ENCODE measurements around the gene NF1. TPM values are rescaled to one million over a fixed set of nuclear protein-coding genes. Genes with fewer than 3 reads are reported as not detected.

NF1 gene
- total RNA-seq, 1 donor, result 79.7 TPM

- no peak for TF ChIP-seq CTCF (IDR thresholded peaks at IDR 0.05; ENCODE audit: insufficient read depth, low read length)
- peak overlapping the region; percentile 42 for H3K4me3 ChIP-seq (ENCODE audit: low read depth, low read length)
Observed at GRCh38 chr17:31392002-31392855, 297.5 kb downstream of the NF1 start.

GRCh38 chr17:31392856-31393748, 298.3 kb downstream of the NF1 start:
- no peak overlapping the region for H3K4me3 ChIP-seq (ENCODE audit: low read depth, low read length)
- TF ChIP-seq CTCF (IDR thresholded peaks at IDR 0.05; ENCODE audit: insufficient read depth, low read length), result no peak
- DNase-seq (ENCODE audit: low read depth), result no peak

More at GRCh38 chr17:31392002-31392855, 297.5 kb downstream of the NF1 start:
- DNase-seq (ENCODE audit: low read depth), result no peak

GRCh38 chr17:31393749-31394146, 299.0 kb downstream of the NF1 start:
- no peak for DNase-seq (ENCODE audit: low read depth)
- TF ChIP-seq CTCF (IDR thresholded peaks at IDR 0.05; ENCODE audit: insufficient read depth, low read length), result no peak
- no peak overlapping the region for H3K4me3 ChIP-seq (ENCODE audit: low read depth, low read length)

GRCh38 chr17:31394544-31394943, 299.8 kb downstream of the NF1 start:
- no peak for TF ChIP-seq CTCF (IDR thresholded peaks at IDR 0.05; ENCODE audit: insufficient read depth, low read length)
- DNase-seq (ENCODE audit: low read depth), result peak; percentile 83
- H3K4me3 ChIP-seq (ENCODE audit: low read depth, low read length), result no peak overlapping the region

GRCh38 chr17:31397256-31397939, 302.6 kb downstream of the NF1 start:
- no peak for TF ChIP-seq CTCF (IDR thresholded peaks at IDR 0.05; ENCODE audit: insufficient read depth, low read length)
- H3K4me3 ChIP-seq (ENCODE audit: low read depth, low read length), result no peak overlapping the region
- no peak for DNase-seq (ENCODE audit: low read depth)
